ENCODE results near the gene GRPEL2.

DNA sequence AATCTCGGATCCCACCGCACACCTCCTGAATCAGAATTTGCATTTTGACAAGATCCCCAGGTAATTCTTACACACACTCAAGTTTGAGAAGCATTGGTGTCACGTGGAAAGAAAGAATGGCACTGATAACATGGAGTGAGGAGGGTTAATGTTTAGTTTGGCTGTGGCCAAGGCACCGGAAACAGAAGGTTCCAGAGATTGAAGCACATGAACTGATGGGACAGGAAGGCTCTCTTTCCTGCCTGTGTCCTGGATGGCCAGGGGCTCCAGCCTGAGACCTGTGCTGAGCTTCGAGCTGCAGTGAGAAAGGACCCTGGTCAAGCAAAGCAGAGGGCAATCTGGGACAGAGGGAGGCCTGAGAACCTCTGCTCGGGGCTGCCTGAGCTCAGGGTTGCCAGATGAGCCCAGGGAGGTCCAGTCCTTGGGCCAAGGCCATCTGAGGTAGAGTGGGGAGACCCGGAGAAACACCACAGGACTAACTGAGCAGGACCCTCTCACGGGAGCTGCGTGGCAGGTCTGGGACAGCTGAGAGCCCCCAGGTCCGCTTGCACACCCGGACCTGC, 46.4 kb upstream of the GRPEL2 start:
- TF ChIP-seq, protein P1, sequence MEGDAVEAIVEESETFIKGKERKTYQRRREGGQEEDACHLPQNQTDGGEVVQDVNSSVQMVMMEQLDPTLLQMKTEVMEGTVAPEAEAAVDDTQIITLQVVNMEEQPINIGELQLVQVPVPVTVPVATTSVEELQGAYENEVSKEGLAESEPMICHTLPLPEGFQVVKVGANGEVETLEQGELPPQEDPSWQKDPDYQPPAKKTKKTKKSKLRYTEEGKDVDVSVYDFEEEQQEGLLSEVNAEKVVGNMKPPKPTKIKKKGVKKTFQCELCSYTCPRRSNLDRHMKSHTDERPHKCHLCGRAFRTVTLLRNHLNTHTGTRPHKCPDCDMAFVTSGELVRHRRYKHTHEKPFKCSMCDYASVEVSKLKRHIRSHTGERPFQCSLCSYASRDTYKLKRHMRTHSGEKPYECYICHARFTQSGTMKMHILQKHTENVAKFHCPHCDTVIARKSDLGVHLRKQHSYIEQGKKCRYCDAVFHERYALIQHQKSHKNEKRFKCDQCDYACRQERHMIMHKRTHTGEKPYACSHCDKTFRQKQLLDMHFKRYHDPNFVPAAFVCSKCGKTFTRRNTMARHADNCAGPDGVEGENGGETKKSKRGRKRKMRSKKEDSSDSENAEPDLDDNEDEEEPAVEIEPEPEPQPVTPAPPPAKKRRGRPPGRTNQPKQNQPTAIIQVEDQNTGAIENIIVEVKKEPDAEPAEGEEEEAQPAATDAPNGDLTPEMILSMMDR (IDR thresholded peaks at IDR 0.05; ENCODE audit: low read depth, low read length), result no peak
- no peak for TF ChIP-seq EZH2phosphoT487 (IDR thresholded peaks at IDR 0.05; ENCODE audit: low read depth)

Measured in OCI-LY3 (cell line).